Pancreas (tissue), 10 donors: ENCODE results near the gene GPR42. TPM values are rescaled to one million over a fixed set of nuclear protein-coding genes. Genes with fewer than 3 reads are reported as not detected.
"Not testable (repeated sequence)": the region's sequence is repeated elsewhere in the genome, so short reads cannot be mapped to it uniquely, and the experiment has no call there.

Source experiments
- ATAC-seq, 4 donors: fragments of 200-7000 bp; cut with Tn5 transposase; one replicate each; pipeline versions ENCODE4 v1.8.0 to v1.9.1; 2020; ENCODE audit warnings: mild to moderate bottlenecking in 4 of 4, moderate library complexity in 4 of 4
- DNase-seq, 6 donors: peaks; one replicate each; pipeline ENCODE4 v3.0.0-alpha.2; 2020
- FAIRE-seq: peaks from 2 replicates; lab custom pipeline; 2012; peaks lifted over from hg19 to GRCh38; lab: Jason Lieb, UNC
- H3K27ac ChIP-seq, 4 donors: fragments of 200-600 bp; sonication (generic); 1 replicate in 3 of 4; 2 replicates in 1 of 4; pipeline versions ENCODE4 v1.5.0 to v1.8.0; 2020
- H3K27me3 ChIP-seq, 4 donors: fragments of 200-600 bp; one replicate each; pipeline ENCODE4 v1.8.0; 2021
- H3K36me3 ChIP-seq, 3 donors: fragments of 200-600 bp; sonication (generic) in 1 of 3; one replicate each; pipeline versions ENCODE4 v1.5.0 to v1.8.0; 2020 to 2021
- H3K4me1 ChIP-seq, 3 donors: fragments of 200-600 bp; one replicate each; pipeline ENCODE4 v1.8.0; 2021
- H3K4me3 ChIP-seq, 4 donors: fragments of 200-600 bp; sonication (generic) in 2 of 4; one replicate each; pipeline versions ENCODE4 v1.5.0 to v1.8.0; 2020 to 2021
- H3K9me3 ChIP-seq, 4 donors: fragments of 200-600 bp; one replicate each; pipeline ENCODE4 v1.8.0; 2021
- WGBS, 2 donors: extraction: QIAGEN DNeasy Blood & Tissue Kit; methylation state at CpG; one replicate each; pipeline ENCODE4 v1.1.7; 2013; 5-methylcytosine and 5-hydroxymethylcytosine counted together
- intact Hi-C, 3 donors: fragments of 100-400 bp; cut with DNase I; formaldehyde crosslinking; loops; one replicate each; pipeline versions ENCODE4 v1.11.1 to v1.14.2; 2022
- polyA plus RNA-seq, 2 donors: library from polyadenylated mRNA; stranded (reverse); fragments of 200-250 nt; gene quantifications; one replicate each; pipeline ENCODE4 v1.2.3, GENCODE V29; 2013
- total RNA-seq, 6 donors: library from RNA; stranded (reverse); fragmentation: NEBNext Ultra II Directional in 4 of 6; extraction: Animal tissue kit (Norgen Biotek cat#: 25700) in 4 of 6; gene quantifications; one replicate each; pipeline versions ENCODE4 v1.2.1 to v1.2.4, GENCODE V29; 2021 to 2023
- TF ChIP-seq, protein P1 (sequence below), 4 donors: fragments of 200-600 bp; sonication (generic) in 3 of 4; IDR thresholded peaks; one replicate each; pipeline versions ENCODE4 v1.5.0 to v1.8.0; 2021; ENCODE audit warnings: antibody characterized with exemption in 4 of 4
- donor health status: healthy with polysubstance abuse.
- donor health status: DM: no; HTN: no; CAD: no; lungs with moderate emphysema.
- donor health status: DM: no; HTN: no; CAD: no.
- donor health status: control.
- donor health status: control.
- donor health status: Bipolar disorder and iron deficiency.
- donor health status: DM: yes; HTN: yes; CAD: no.
- donor health status: DM: no; HTN: no; CAD: no.
- donor health status: DM: no; HTN: no; CAD: no.
- donor health status: DM: yes; HTN: yes; CAD: no.

The GPR42 gene
- total and polyA plus RNA-seq, 8 donors, result 0.12 to 0.52 (median 0.16) TPM; not detected in 5

DNA sequence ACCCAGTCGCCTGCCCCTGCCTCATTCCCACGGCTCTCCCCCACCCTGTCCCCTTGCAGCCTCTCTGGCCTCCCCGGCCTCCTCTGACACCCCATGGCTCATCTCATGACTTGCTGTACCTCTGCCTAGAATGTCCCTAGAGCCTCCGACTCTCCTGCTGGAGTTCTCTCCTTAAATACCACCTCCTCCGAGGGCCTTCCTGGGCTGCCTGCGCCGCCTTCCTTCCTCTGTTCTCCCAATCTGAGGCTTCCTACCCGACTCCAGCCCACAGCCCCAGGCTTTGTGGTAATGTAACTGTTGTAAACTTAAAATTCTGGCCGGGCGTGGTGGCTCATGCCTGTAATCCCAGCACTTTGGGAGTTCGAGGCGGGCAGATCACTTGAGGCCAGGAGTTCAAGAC is 27.7 kb downstream of the GPR42 start:
- H3K27me3 ChIP-seq, result no peaks in the 10 kb centered on the region
- whole genome bisulfite sequencing, 2 donors, result 92 to 93% methylated on average over 12 of the region's 12 CpGs
- H3K4me3 ChIP-seq, result no peak overlapping the region
- no peak overlapping the region for H3K27ac ChIP-seq
- no peaks in the 10 kb centered on the region for H3K36me3 ChIP-seq
- TF ChIP-seq, protein P1, sequence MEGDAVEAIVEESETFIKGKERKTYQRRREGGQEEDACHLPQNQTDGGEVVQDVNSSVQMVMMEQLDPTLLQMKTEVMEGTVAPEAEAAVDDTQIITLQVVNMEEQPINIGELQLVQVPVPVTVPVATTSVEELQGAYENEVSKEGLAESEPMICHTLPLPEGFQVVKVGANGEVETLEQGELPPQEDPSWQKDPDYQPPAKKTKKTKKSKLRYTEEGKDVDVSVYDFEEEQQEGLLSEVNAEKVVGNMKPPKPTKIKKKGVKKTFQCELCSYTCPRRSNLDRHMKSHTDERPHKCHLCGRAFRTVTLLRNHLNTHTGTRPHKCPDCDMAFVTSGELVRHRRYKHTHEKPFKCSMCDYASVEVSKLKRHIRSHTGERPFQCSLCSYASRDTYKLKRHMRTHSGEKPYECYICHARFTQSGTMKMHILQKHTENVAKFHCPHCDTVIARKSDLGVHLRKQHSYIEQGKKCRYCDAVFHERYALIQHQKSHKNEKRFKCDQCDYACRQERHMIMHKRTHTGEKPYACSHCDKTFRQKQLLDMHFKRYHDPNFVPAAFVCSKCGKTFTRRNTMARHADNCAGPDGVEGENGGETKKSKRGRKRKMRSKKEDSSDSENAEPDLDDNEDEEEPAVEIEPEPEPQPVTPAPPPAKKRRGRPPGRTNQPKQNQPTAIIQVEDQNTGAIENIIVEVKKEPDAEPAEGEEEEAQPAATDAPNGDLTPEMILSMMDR (IDR thresholded peaks at IDR 0.05), result no peak
- FAIRE-seq (no peak), DNase-seq (no peak), ATAC-seq (no peak)
- intact Hi-C loops, result no loop called here
- H3K4me1 ChIP-seq, result peaks cover 0 to 8% (median 0%) of the 10 kb centered on the region in 3 donors
- H3K9me3 ChIP-seq, result no peaks in the 10 kb centered on the region

DNA sequence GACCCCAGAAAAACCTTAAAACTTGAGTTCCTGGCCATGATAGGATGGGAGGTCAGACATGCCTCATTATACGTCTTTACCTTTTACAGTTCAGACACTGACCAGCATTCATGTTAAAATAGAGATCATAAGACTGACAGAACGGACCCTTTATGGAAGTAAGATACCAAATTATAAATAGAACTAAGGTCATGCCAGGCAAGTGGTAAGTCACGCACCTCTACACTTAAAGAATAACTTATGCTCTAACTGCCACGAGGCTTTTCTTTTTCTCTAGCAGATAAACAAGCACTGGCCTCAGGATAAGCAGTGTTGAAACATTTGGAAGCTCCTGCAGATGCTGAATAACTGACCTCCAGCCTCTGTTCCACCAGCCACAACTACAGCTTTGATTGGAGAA is 28.4 kb downstream of the GPR42 start:
- peaks cover 0 to 8% (median 0%) of the 10 kb centered on the region in 3 donors for H3K4me1 ChIP-seq
- no peak overlapping the region for H3K4me3 ChIP-seq
- no peaks in the 10 kb centered on the region for H3K9me3 ChIP-seq
- ATAC-seq, result no peak
- no peaks in the 10 kb centered on the region for H3K36me3 ChIP-seq
- WGBS, 2 donors, result 76 to 80% methylated on average over 4 of the region's 4 CpGs
- TF ChIP-seq, protein P1 (IDR thresholded peaks at IDR 0.05), result no peak
- no peaks in the 10 kb centered on the region for H3K27me3 ChIP-seq
- H3K27ac ChIP-seq, result no peak overlapping the region
- no peak for FAIRE-seq
- no peak for DNase-seq
- intact Hi-C loops, result no loop called here

DNA sequence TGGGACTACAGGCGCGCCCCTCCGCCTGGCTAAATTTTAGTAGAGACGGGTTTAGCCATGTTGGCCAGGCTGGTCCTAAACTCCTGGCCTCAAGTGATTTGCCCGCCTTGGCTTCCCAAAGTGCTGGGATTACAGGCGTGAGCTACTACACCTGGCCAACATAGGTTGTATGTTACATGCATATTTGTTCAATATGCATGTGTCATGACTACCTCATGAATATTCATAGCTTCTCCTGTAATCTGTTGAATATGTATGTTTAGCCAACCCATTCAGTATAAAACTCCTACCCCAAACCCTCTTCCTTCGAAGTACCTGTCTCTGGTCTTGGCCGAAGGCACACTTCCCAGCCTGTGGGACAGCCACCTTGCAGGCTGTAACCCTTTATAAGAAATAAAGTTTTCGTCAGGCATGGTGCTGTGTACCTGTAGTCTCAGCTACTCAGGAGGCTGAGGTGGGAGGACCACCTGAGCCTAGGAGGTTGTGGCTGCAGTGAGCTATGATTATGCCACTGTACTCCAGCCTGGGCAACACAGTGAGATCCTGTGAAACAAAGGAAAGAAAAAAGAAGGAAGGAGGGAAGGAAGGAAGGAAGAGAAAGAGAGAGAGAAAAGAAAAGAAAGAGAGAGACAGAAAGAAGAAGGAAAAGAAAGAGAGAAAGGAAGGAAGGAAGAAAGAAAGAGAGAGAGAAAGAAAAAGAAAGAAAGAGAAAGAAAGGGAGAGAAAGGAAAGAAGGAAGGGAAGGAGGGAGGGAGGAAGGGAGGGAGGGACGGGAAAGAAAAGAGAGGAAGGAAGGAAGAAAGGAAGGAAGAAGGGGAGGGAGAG is 29.3 kb downstream of the GPR42 start:
- H3K4me1 ChIP-seq, result peaks cover 0 to 8% (median 0%) of the 10 kb centered on the region in 3 donors
- H3K27me3 ChIP-seq, result no peaks in the 10 kb centered on the region
- FAIRE-seq (no peak), DNase-seq (no peak), ATAC-seq (no peak)
- intact Hi-C loops, result no loop called here
- no peak overlapping the region for H3K27ac ChIP-seq
- H3K9me3 ChIP-seq, result no peaks in the 10 kb centered on the region
- TF ChIP-seq, protein P1 (IDR thresholded peaks at IDR 0.05), result no peak
- H3K4me3 ChIP-seq, result no peak overlapping the region
- 84 to 85% methylated on average over 10 of the region's 10 CpGs for WGBS, 2 donors
- H3K36me3 ChIP-seq, result no peaks in the 10 kb centered on the region

DNA sequence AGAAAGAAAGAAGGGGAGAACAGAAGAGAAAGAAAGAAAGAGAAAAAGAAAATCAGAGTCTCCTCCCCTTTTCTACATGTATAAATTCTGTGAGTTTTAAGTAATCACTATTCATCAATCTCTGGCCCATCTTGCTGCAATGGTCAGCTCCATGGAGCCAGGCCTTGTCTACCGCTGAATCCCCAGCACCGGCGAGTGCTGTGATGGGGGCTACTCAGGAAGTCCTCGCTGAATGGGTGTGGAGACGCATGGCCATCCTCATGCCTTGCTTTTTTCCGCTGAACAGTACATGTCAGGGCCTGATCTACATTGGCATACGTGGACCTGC is 29.9 kb downstream of the GPR42 start:
- no peak overlapping the region for H3K4me3 ChIP-seq
- H3K9me3 ChIP-seq, result no peaks in the 10 kb centered on the region
- no peak for DNase-seq
- H3K36me3 ChIP-seq, result no peaks in the 10 kb centered on the region
- TF ChIP-seq, protein P1 (IDR thresholded peaks at IDR 0.05), result no peak
- no peak overlapping the region for H3K27ac ChIP-seq
- no peak for FAIRE-seq
- intact Hi-C loops, result no loop called here
- peaks cover 0 to 4% (median 0%) of the 10 kb centered on the region in 3 donors for H3K4me1 ChIP-seq
- no peaks in the 10 kb centered on the region for H3K27me3 ChIP-seq
- no peak for ATAC-seq
- 93% methylated on average over 7 of the region's 7 CpGs for WGBS, 2 donors

DNA sequence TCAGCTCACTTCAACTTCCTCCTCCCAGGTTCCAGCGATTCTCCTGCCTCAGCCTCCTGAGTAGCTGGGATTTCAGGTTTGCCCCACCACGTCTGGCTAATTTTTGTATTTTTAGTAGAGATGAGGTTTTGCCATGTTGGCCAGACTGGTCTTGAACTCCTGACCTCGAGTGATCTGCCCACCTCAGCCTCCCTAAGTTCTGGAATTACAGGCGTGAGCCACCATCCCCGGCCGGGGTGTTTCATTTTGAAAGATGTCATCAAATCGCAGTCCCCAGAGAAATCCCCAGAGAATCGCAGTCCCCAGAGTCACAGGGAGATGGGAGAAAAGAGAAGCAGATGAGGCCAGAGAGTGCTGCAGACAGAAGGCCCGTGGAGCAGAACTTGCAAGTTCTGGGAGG is 30.5 kb downstream of the GPR42 start:
- 88 to 92% methylated on average over 9 of the region's 9 CpGs for WGBS, 2 donors
- intact Hi-C loops, H3K4me3 ChIP-seq, H3K27ac ChIP-seq, H3K36me3 ChIP-seq, H3K4me1 ChIP-seq, ATAC-seq, FAIRE-seq, H3K27me3 ChIP-seq, H3K9me3 ChIP-seq, DNase-seq: not testable (repeated sequence)
